ENCODE measurements around the gene MAP1LC3B2.
A peak's percentile ranks its signal among the peaks of the same experiment; 100 is the strongest.

Gene MAP1LC3B2

DNA sequence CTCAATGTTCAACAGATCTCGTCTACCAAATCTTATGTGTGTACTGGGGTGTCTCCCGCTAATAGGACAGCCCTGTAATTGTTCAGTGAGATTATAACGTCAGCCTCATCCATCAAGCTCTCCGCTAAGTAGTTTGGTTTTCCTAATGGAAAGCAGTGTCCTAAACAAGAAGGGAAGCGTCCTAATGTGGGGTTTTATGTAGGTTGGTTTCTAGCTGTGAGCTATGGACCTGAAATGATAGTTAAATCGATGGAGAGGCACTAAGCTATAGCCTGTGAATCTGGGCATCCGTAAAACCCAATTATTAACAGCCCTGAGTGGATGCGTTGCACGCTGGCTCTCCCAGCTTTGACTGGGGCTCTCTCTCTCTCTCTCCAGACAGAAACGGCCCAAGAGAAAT, 9.2 kb upstream of the MAP1LC3B2 start:
- Histone ChIP-seq H3K36me3 (no peaks in the 10 kb centered on the region), H3K27me3 (no peaks in the 10 kb centered on the region), H3K4me3 (ENCODE audit: low read depth in 1 of 2, low read length in 1 of 2) (no peak overlapping the region), H3K27ac (peak overlapping the region; percentile 25), H3K9me3 (no peaks in the 10 kb centered on the region), H3K4me1 (ENCODE audit: control insufficient read depth in 1 of 2, insufficient read depth in 1 of 2, low read depth in 1 of 2, low read length in 1 of 2) (peaks cover 43 to 49% of the 10 kb centered on the region in 2 experiments)
- TF ChIP-seq, protein P1, sequence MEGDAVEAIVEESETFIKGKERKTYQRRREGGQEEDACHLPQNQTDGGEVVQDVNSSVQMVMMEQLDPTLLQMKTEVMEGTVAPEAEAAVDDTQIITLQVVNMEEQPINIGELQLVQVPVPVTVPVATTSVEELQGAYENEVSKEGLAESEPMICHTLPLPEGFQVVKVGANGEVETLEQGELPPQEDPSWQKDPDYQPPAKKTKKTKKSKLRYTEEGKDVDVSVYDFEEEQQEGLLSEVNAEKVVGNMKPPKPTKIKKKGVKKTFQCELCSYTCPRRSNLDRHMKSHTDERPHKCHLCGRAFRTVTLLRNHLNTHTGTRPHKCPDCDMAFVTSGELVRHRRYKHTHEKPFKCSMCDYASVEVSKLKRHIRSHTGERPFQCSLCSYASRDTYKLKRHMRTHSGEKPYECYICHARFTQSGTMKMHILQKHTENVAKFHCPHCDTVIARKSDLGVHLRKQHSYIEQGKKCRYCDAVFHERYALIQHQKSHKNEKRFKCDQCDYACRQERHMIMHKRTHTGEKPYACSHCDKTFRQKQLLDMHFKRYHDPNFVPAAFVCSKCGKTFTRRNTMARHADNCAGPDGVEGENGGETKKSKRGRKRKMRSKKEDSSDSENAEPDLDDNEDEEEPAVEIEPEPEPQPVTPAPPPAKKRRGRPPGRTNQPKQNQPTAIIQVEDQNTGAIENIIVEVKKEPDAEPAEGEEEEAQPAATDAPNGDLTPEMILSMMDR (IDR thresholded peaks at IDR 0.05), result no peak

DNA sequence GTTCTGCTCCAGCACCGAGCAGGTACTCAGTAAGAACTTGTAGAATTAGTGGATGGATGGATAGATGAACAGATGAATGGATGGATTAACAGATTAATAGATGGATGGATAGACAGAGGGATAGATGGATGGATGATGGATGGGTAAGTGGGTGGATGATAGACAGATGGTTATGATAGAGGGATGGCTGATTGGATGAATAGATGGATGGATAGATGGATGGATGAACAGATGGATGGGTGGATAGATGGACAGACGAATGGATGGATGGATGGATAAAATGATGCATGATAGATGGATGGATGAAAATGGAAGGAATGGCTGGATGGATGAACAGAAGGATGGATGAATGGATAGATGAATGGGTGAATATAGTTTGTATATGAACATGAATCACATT, 8.0 kb upstream of the MAP1LC3B2 start:
- TF ChIP-seq, protein P1 (IDR thresholded peaks at IDR 0.05), result no peak
- no peaks in the 10 kb centered on the region for H3K36me3 ChIP-seq
- no peaks in the 10 kb centered on the region for H3K9me3 ChIP-seq
- peaks cover 43 to 56% of the 10 kb centered on the region in 2 experiments for H3K4me1 ChIP-seq (ENCODE audit: control insufficient read depth in 1 of 2, insufficient read depth in 1 of 2, low read depth in 1 of 2, low read length in 1 of 2)
- peak overlapping the region; percentile 88 for H3K27ac ChIP-seq
- H3K27me3 ChIP-seq, result no peaks in the 10 kb centered on the region
- no peak overlapping the region for H3K4me3 ChIP-seq (ENCODE audit: low read depth in 1 of 2, low read length in 1 of 2)

DNA sequence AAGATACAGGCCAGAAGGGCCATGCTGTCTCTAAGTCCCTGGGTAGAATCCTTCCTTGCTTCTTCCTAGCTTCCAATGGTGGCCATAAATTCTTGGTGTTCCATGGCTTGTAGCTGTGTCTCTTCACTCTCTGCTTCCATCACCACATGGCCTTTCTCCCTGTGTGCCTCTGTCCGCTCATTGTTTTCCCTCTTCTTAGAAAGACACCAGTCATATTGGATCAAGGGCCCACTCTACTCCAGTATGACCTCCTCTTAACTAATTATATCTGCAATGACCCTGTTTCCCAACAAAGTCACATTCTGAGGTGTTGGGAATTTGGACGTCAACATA, 7.6 kb upstream of the MAP1LC3B2 start:
- Histone ChIP-seq H3K36me3 (no peaks in the 10 kb centered on the region), H3K27ac (peak overlapping the region; percentile 88), H3K27me3 (no peaks in the 10 kb centered on the region), H3K4me3 (ENCODE audit: low read depth in 1 of 2, low read length in 1 of 2) (no peak overlapping the region), H3K4me1 (ENCODE audit: control insufficient read depth in 1 of 2, insufficient read depth in 1 of 2, low read depth in 1 of 2, low read length in 1 of 2) (peaks cover 44 to 60% of the 10 kb centered on the region in 2 experiments), H3K9me3 (no peaks in the 10 kb centered on the region)
- TF ChIP-seq, protein P1 (IDR thresholded peaks at IDR 0.05), result no peak

DNA sequence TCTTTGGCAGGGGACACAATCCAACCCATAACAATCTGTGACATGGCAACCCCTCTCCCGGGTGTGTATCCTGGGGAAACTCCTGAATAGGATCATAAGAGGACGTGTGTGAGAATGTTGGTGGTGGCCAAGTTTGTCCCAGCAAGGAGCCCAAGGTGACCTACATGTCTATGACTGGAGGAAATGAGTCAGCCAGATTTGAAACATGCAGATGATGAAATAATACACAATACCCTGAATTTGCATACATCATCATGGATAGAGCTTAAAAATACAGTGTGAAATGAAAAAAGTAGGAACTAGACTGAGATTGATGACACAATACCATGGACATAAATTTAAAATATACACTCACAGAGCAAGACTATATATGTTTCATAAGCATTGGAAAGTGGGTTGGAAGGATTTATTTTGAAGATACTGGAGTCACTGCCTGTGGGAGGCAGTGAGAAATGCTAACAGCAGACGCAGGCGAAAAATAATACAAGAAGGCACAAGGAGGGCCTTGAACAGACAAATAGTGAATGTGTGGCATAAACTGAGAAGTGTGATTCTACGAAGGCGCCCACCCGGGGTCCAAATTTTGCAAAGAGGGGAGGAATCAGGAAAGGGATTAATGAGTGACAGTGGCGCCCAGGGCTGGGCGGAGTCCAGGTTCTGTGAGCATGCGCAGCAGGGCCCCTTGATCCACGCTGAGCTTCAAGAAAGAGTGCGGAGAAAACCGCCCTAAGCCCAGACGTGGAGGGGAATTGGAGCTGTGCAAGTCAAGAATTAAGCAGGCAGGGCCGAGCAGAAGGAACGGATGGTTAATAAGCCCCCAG, 7.0 kb upstream of the MAP1LC3B2 start:
- Histone ChIP-seq H3K4me3 (ENCODE audit: low read depth in 1 of 2, low read length in 1 of 2) (peak overlapping the region in 1 of 2 experiments; percentile 25), H3K27me3 (no peaks in the 10 kb centered on the region), H3K36me3 (no peaks in the 10 kb centered on the region), H3K27ac (peak overlapping the region; percentile 88), H3K4me1 (ENCODE audit: control insufficient read depth in 1 of 2, insufficient read depth in 1 of 2, low read depth in 1 of 2, low read length in 1 of 2) (peaks cover 47 to 63% of the 10 kb centered on the region in 2 experiments), H3K9me3 (no peaks in the 10 kb centered on the region)
- TF ChIP-seq, protein P1 (IDR thresholded peaks at IDR 0.05), result no peak

DNA sequence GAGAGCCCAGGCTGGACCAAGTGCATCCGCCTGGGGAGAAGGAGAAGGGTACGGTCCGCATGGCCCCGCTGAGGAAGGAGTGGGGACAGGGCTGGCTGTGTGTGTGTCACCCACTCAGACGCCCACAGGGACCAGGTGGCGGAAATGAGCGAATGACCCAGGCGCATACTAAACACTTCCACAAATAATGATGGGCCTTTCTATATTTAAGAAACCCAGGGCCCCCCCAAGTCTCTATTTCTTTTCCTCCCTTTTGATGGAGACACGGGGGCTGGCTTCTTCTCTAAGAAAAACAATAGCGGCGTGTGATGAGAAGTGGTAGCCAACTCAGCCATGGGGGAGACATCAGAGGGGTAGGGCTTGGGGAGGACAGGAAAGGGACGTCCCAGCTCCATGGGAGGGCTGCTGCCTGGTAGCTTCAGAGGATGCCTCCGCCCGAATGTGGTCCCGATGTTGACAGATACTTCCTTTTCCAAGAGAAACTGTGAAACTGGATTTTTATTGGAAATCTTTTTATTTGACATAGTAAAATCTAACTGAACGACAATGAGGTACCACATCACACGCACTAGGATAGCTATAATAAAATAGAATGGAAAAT, 6.3 kb upstream of the MAP1LC3B2 start:
- Histone ChIP-seq H3K36me3 (no peaks in the 10 kb centered on the region), H3K27me3 (no peaks in the 10 kb centered on the region), H3K27ac (peak overlapping the region; percentile 88), H3K4me1 (ENCODE audit: control insufficient read depth in 1 of 2, insufficient read depth in 1 of 2, low read depth in 1 of 2, low read length in 1 of 2) (peaks cover 47 to 63% of the 10 kb centered on the region in 2 experiments), H3K4me3 (ENCODE audit: low read depth in 1 of 2, low read length in 1 of 2) (no peak overlapping the region), H3K9me3 (no peaks in the 10 kb centered on the region)
- TF ChIP-seq, protein P1 (IDR thresholded peaks at IDR 0.05), result no peak
